HepG2 (cell line): ENCODE data around the gene GRHL3. TPM values are rescaled to one million over a fixed set of nuclear protein-coding genes. Genes with fewer than 3 reads are reported as not detected.

Experiments
- EEA1 ChIP-seq: sonication (generic); formaldehyde crosslinking; IDR thresholded peaks from 2 replicates; pipeline ENCODE4 v1.5.1; 2020; ENCODE audit warnings: mild to moderate bottlenecking, missing genetic modification reagents, borderline replicate concordance
- FOXA3 ChIP-seq: IDR thresholded peaks from 2 replicates; pipeline ENCODE4 v1.6.1; 2016; ENCODE audit warnings: missing genetic modification reagents, missing compliant biosample characterization
- FOXK1 ChIP-seq: sonication (generic); formaldehyde crosslinking; IDR thresholded peaks from 2 replicates; pipeline ENCODE4 v1.4.0; 2020; ENCODE audit warnings: low read depth, missing genetic modification reagents, borderline replicate concordance
- HOXA3 ChIP-seq: sonication (generic); formaldehyde crosslinking; IDR thresholded peaks from 2 replicates; pipeline ENCODE4 v1.5.0; 2020; ENCODE audit warnings: missing genetic modification reagents
- MATR3 ChIP-seq: sonication (generic); formaldehyde crosslinking; IDR thresholded peaks from 2 replicates; pipeline ENCODE4 v1.4.0; 2020; ENCODE audit warnings: missing genetic modification reagents
- MXI1 ChIP-seq: IDR thresholded peaks from 3 replicates; pipeline ENCODE4 v1.6.1; 2012; ENCODE audit warnings: low read depth, low read length, inconsistent platforms, borderline replicate concordance
- NBN ChIP-seq: fragments of 450-650 bp; conservative IDR thresholded peaks from 2 replicates; pipeline ENCODE4 v1.6.1; 2017
- NPAS2 ChIP-seq: sonication (generic); formaldehyde crosslinking; IDR thresholded peaks from 2 replicates; pipeline ENCODE4 v1.8.0; 2022; ENCODE audit warnings: mild to moderate bottlenecking, missing genetic modification reagents, borderline replicate concordance
- PHF21A ChIP-seq: sonication (generic); formaldehyde crosslinking; IDR thresholded peaks from 2 replicates; pipeline ENCODE4 v1.5.0; 2020; ENCODE audit warnings: mild to moderate bottlenecking, missing genetic modification reagents
- PPARG ChIP-seq: conservative IDR thresholded peaks from 2 replicates; pipeline ENCODE4 v1.6.1; 2016; ENCODE audit warnings: missing biosample characterization, missing genetic modification reagents
- PRPF4 ChIP-seq: fragments of 200-400 bp; formaldehyde crosslinking; IDR thresholded peaks from 2 replicates; pipeline ENCODE4 v1.6.1; 2016; ENCODE audit warnings: low read length, low read depth; ENCODE audit not compliant: poor library complexity, severe bottlenecking
- RAD21 ChIP-seq: fragments of 450-650 bp; formaldehyde crosslinking; IDR thresholded peaks from 2 replicates; pipeline ENCODE4 v1.5.0; 2020; ENCODE audit warnings: mild to moderate bottlenecking
- RFXANK ChIP-seq: IDR thresholded peaks from 2 replicates; pipeline ENCODE4 v1.6.1; 2016
- SIX4 ChIP-seq: sonication (generic); formaldehyde crosslinking; IDR thresholded peaks from 2 replicates; pipeline ENCODE4 v1.4.0; 2020; ENCODE audit warnings: missing genetic modification reagents
- STAG1 ChIP-seq: sonication (generic); formaldehyde crosslinking; IDR thresholded peaks from 2 replicates; pipeline ENCODE4 v1.4.0; 2020; ENCODE audit warnings: missing genetic modification reagents
- TBX2 ChIP-seq: sonication (generic); formaldehyde crosslinking; IDR thresholded peaks from 2 replicates; pipeline ENCODE4 v1.5.0; 2020; ENCODE audit warnings: missing genetic modification reagents, mild to moderate bottlenecking, borderline replicate concordance
- TOE1 ChIP-seq: sonication (generic); formaldehyde crosslinking; IDR thresholded peaks from 2 replicates; pipeline ENCODE4 v1.4.0; 2020; ENCODE audit warnings: mild to moderate bottlenecking, missing genetic modification reagents
- ZFAT ChIP-seq: sonication (generic); formaldehyde crosslinking; conservative IDR thresholded peaks from 2 replicates; pipeline ENCODE4 v1.8.1; 2023; ENCODE audit warnings: missing genetic modification reagents, inconsistent platforms
- ZFP37 ChIP-seq: sonication (generic); formaldehyde crosslinking; IDR thresholded peaks from 2 replicates; pipeline ENCODE4 v1.4.0; 2020; ENCODE audit warnings: missing genetic modification reagents, borderline replicate concordance
- ZFP82 ChIP-seq: sonication (generic); formaldehyde crosslinking; IDR thresholded peaks from 2 replicates; pipeline ENCODE4 v1.5.1; 2020; ENCODE audit warnings: mild to moderate bottlenecking, missing genetic modification reagents, borderline replicate concordance
- ZMYM4 ChIP-seq: sonication (generic); formaldehyde crosslinking; IDR thresholded peaks from 2 replicates; pipeline ENCODE4 v1.8.1; 2023; ENCODE audit warnings: mild to moderate bottlenecking, missing genetic modification reagents
- ZNF143 ChIP-seq: sonication (generic); formaldehyde crosslinking; IDR thresholded peaks from 2 replicates; pipeline ENCODE4 v1.4.0; 2020; ENCODE audit warnings: missing genetic modification reagents
- ZNF3 ChIP-seq: IDR thresholded peaks from 2 replicates; pipeline ENCODE4 v1.7.0; 2017; ENCODE audit warnings: inconsistent platforms
- ZNF337 ChIP-seq: sonication (generic); formaldehyde crosslinking; IDR thresholded peaks from 2 replicates; pipeline ENCODE4 v1.5.1; 2020; ENCODE audit warnings: missing genetic modification reagents, low read depth, mild to moderate bottlenecking, borderline replicate concordance
- ZNF432 ChIP-seq: sonication (generic); formaldehyde crosslinking; IDR thresholded peaks from 2 replicates; pipeline ENCODE4 v1.5.0; 2020; ENCODE audit warnings: missing genetic modification reagents, mild to moderate bottlenecking, borderline replicate concordance
- ZNF556 ChIP-seq: sonication (generic); formaldehyde crosslinking; IDR thresholded peaks from 2 replicates; pipeline ENCODE4 v1.4.0; 2020; ENCODE audit warnings: mild to moderate bottlenecking, missing genetic modification reagents, borderline replicate concordance
- ZNF572 ChIP-seq: sonication (generic); formaldehyde crosslinking; IDR thresholded peaks from 2 replicates; pipeline ENCODE4 v1.5.1; 2020; ENCODE audit warnings: mild to moderate bottlenecking, missing genetic modification reagents
- ZNF615 ChIP-seq: sonication (generic); formaldehyde crosslinking; IDR thresholded peaks from 2 replicates; pipeline ENCODE4 v1.5.0; 2020; ENCODE audit warnings: mild to moderate bottlenecking, missing genetic modification reagents, borderline replicate concordance
- ZNF839 ChIP-seq: sonication (generic); formaldehyde crosslinking; IDR thresholded peaks from 2 replicates; pipeline ENCODE4 v1.4.0; 2020; ENCODE audit warnings: missing genetic modification reagents, mild to moderate bottlenecking, borderline replicate concordance
- ZZZ3 ChIP-seq: sonication (generic); formaldehyde crosslinking; IDR thresholded peaks from 2 replicates; pipeline ENCODE4 v1.4.0; 2020; ENCODE audit warnings: missing genetic modification reagents, mild to moderate bottlenecking, borderline replicate concordance
- polyA plus RNA-seq, 8 experiments: library from polyadenylated mRNA; depleted of rRNA in 3 of 8; stranded (reverse) in 7 of 8; unstranded in 1 of 8; fragments of >200 nt; fragmentation: Illumina TruSeq in 4 of 8; extraction: Trizol in 4 of 8; gene quantifications; 2 replicates each; pipeline versions ENCODE4 v1.2.1 to v1.2.3, GENCODE V29; 2011 to 2016; ENCODE audit warnings: low read depth in 4 of 8, missing spikeins in 1 of 8, mixed read lengths in 1 of 8; ENCODE audit not compliant: insufficient read depth in 1 of 8
- total RNA-seq, 5 experiments: library from RNA; depleted of rRNA; stranded (reverse); fragments of >200 nt; fragmentation: Illumina TruSeq; extraction: Trizol; gene quantifications; 2 replicates each; pipeline ENCODE4 v1.2.3, GENCODE V29; 2016; ENCODE audit warnings: low read depth in 1 of 5
- TF ChIP-seq, protein P1 (sequence below): sonication (generic); formaldehyde crosslinking; IDR thresholded peaks from 2 replicates; pipeline ENCODE4 v1.5.1; 2020; ENCODE audit warnings: missing genetic modification reagents, mild to moderate bottlenecking, borderline replicate concordance

GRHL3 gene
- total and polyA plus RNA-seq, 2 of the 13 experiments (the other 11 are each of a cell fraction or from before 2014, with no cell fraction given) = not detected

DNA sequence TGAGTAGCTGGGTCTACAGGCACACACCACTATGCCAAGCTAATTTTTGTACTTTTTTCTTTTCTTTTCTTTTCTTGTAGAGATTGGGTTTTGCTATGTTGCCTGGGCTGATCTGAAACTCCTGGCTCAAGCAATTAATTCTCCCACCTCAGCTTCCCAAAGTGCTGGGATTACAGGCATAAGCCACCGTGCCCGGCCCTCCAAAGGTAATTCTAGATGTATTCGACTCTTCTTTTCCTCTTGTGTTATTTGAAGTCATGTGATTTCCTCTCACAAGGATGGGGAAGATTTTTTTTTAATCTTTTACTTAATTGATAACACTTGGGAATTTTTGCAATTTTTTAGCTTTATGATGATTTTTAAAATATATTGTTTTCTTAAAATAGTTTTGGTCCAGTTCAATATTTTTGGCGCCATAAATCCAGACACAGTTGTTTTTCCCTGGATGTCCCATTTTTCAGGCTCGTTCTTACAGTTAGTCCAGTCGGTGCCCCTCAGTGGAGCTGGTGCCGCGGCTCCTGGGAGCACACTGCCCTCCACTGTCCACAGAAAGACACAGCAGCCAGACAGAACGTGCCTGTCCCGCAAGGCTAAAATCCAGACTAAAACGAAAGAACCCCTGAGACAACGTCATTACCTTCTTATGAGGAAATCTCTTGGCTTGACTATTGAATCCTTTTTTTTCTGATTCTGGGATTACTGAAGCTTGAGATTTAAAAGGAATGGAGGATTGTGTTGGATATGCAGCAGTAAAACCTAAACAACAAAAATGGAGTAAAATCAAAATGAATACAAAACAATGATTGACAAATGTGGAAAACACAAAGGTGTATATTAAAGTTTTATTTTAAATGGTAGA is 72.0 kb downstream of the GRHL3 start (continued):
- TF ChIP-seq ZFP82 (CRISPR knock-in tag) (no peak), RFXANK (CRISPR knock-in tag) (no peak), ZFAT (CRISPR knock-in tag) (no peak), FOXA3 (CRISPR knock-in tag) (no peak), NBN (no peak), ZNF839 (no peak), TBX2 (no peak), ZNF432 (CRISPR knock-in tag) (no peak), ZFP37 (CRISPR knock-in tag) (no peak), FOXK1 (CRISPR knock-in tag) (no peak), PRPF4 (no peak), ZZZ3 (CRISPR knock-in tag) (no peak), ZNF572 (CRISPR knock-in tag) (no peak), TOE1 (no peak), ZNF615 (CRISPR knock-in tag) (no peak), STAG1 (CRISPR knock-in tag) (peak; percentile 95), NPAS2 (CRISPR knock-in tag) (no peak), MATR3 (no peak), HOXA3 (CRISPR knock-in tag) (0 out of 2 replicates have a peak, but pooled peaks have one; percentile 12), ZNF337 (CRISPR knock-in tag) (no peak), MXI1 (no peak), ZNF556 (CRISPR knock-in tag) (no peak), ZNF143 (CRISPR knock-in tag) (no peak), SIX4 (no peak), RAD21 (CRISPR knock-in tag) (peak; percentile 88), PHF21A (CRISPR knock-in tag) (no peak), ZNF3 (CRISPR knock-in tag) (no peak), EEA1 (CRISPR knock-in tag) (no peak), ZMYM4 (no peak), PPARG (CRISPR knock-in tag) (no peak)
- TF ChIP-seq, protein P1, sequence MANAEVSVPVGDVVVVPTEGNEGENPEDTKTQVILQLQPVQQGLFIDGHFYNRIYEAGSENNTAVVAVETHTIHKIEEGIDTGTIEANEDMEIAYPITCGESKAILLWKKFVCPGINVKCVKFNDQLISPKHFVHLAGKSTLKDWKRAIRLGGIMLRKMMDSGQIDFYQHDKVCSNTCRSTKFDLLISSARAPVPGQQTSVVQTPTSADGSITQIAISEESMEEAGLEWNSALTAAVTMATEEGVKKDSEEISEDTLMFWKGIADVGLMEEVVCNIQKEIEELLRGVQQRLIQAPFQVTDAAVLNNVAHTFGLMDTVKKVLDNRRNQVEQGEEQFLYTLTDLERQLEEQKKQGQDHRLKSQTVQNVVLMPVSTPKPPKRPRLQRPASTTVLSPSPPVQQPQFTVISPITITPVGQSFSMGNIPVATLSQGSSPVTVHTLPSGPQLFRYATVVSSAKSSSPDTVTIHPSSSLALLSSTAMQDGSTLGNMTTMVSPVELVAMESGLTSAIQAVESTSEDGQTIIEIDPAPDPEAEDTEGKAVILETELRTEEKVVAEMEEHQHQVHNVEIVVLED = no peak
